Mesendoderm (in vitro differentiated cells): ENCODE data around the gene NFKBIZ.

Experiments used
- DNase-seq: peaks from one replicate; pipeline ENCODE4 v3.0.0; 2013
- H2AK5ac ChIP-seq: 2 replicates; pipeline ENCODE4 v1.6.1; 2013; ENCODE audit warnings: low read length, inconsistent platforms
- H2BK120ac ChIP-seq: 2 replicates; pipeline ENCODE4 v1.6.1; 2013; ENCODE audit warnings: low read depth, mild to moderate bottlenecking, low read length, moderate library complexity, mixed read lengths
- H2BK15ac ChIP-seq: replicated peaks from 2 replicates; pipeline ENCODE4 v1.6.1; 2013; ENCODE audit warnings: low read depth, mild to moderate bottlenecking, moderate library complexity
- H2BK5ac ChIP-seq: 2 replicates; pipeline ENCODE4 v1.6.1; 2013; ENCODE audit warnings: low read length, inconsistent platforms
- H3K18ac ChIP-seq: 2 replicates; pipeline ENCODE4 v1.6.1; 2013; ENCODE audit warnings: mild to moderate bottlenecking, low read length, mixed read lengths
- H3K23ac ChIP-seq: one replicate; pipeline ENCODE4 v1.6.1; 2013; ENCODE audit warnings: low read length
- H3K27ac ChIP-seq: 2 replicates; pipeline ENCODE4 v1.5.1; 2013; ENCODE audit warnings: low read depth, mild to moderate bottlenecking, inconsistent platforms, low read length, moderate library complexity
- H3K27me3 ChIP-seq: 2 replicates; pipeline ENCODE4 v1.6.1; 2013; ENCODE audit warnings: low read length, control low read depth, mild to moderate bottlenecking, inconsistent platforms; ENCODE audit not compliant: insufficient read depth, poor library complexity
- H3K36me3 ChIP-seq: 2 replicates; pipeline ENCODE4 v1.6.1; 2013; ENCODE audit warnings: low read length, inconsistent platforms; ENCODE audit not compliant: control insufficient read depth, insufficient read depth
- H3K4ac ChIP-seq: one replicate; pipeline ENCODE4 v1.6.1; 2013; ENCODE audit warnings: low read depth, mild to moderate bottlenecking, low read length, moderate library complexity
- H3K4me1 ChIP-seq: 2 replicates; pipeline ENCODE4 v1.6.1; 2013; ENCODE audit warnings: low read depth, low read length, inconsistent platforms; ENCODE audit not compliant: control insufficient read depth
- H3K4me2 ChIP-seq: 2 replicates; pipeline ENCODE4 v1.6.1; 2013; ENCODE audit warnings: low read length
- H3K4me3 ChIP-seq: 2 replicates; pipeline ENCODE4 v1.5.1; 2013; ENCODE audit warnings: mild to moderate bottlenecking, low read length
- H3K56ac ChIP-seq: one replicate; pipeline ENCODE4 v1.6.1; 2013; ENCODE audit warnings: low read length
- H3K79me1 ChIP-seq: 2 replicates; pipeline ENCODE4 v1.6.1; 2013; ENCODE audit warnings: low read length, inconsistent platforms
- H3K79me2 ChIP-seq: 2 replicates; pipeline ENCODE4 v1.6.1; 2013; ENCODE audit warnings: mild to moderate bottlenecking, low read length; ENCODE audit not compliant: control insufficient read depth, insufficient read depth
- H3K9ac ChIP-seq: 2 replicates; pipeline ENCODE4 v1.6.1; 2013; ENCODE audit warnings: low read length, inconsistent platforms
- H4K5ac ChIP-seq: one replicate; pipeline ENCODE4 v1.6.1; 2013; ENCODE audit warnings: low read length
- H4K8ac ChIP-seq: one replicate; pipeline ENCODE4 v1.6.1; 2013; ENCODE audit warnings: low read depth, mild to moderate bottlenecking, control low read depth, low read length, moderate library complexity
- WGBS: extraction: QIAGEN DNeasy Blood & Tissue Kit; methylation state at CpG from one replicate; pipeline ENCODE4 v1.1.7; 2013; ENCODE audit warnings: low lambda C conversion rate, missing lambda C conversion rate; ENCODE audit not compliant: insufficient coverage; ENCODE audit errors: extremely low coverage; 5-methylcytosine and 5-hydroxymethylcytosine counted together

The NFKBIZ gene

DNA sequence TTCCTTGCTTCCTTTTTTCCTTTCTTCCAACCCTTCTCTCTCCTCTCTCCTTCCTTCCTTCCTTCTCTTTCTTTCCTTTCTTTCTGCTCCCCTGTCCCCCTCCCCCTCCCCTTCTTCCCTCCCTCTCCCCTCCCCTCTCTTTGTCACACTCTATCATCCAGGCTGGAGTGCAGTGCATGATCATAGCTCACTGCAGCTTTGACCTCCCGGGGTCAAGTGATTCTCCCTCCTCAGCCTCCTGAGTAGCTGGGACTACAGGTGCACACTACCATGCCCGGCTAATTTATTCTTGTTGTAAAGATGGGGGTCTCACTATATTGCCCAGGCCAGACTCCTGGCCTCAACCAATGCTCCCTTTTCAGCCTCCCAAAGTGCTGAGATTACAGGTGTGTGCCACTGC is 18.7 kb downstream of the NFKBIZ start:
- no peaks in the 10 kb centered on the region for H3K4me1 ChIP-seq
- H4K5ac ChIP-seq = no peak overlapping the region
- no peaks in the 10 kb centered on the region for H3K79me2 ChIP-seq
- H3K4me2 ChIP-seq = no peak overlapping the region
- H4K8ac ChIP-seq = no peak overlapping the region
- DNase-seq = no peak
- H3K27me3 ChIP-seq = no peaks in the 10 kb centered on the region
- no peak overlapping the region for H3K27ac ChIP-seq
- no peaks in the 10 kb centered on the region for H3K36me3 ChIP-seq
- H3K4ac ChIP-seq = no peak overlapping the region
- H3K56ac ChIP-seq = no peak overlapping the region
- no peak overlapping the region for H3K4me3 ChIP-seq
- no peak overlapping the region for H3K18ac ChIP-seq
- no peak overlapping the region for H2AK5ac ChIP-seq
- H3K23ac ChIP-seq = no peak overlapping the region
- no peak overlapping the region for H2BK120ac ChIP-seq
- H3K79me1 ChIP-seq = no peaks in the 10 kb centered on the region
- no peak overlapping the region for H2BK15ac ChIP-seq
- WGBS = no CpG with 5 or more reads among the region's 2 CpGs
- no peak overlapping the region for H3K9ac ChIP-seq
- no peak overlapping the region for H2BK5ac ChIP-seq

DNA sequence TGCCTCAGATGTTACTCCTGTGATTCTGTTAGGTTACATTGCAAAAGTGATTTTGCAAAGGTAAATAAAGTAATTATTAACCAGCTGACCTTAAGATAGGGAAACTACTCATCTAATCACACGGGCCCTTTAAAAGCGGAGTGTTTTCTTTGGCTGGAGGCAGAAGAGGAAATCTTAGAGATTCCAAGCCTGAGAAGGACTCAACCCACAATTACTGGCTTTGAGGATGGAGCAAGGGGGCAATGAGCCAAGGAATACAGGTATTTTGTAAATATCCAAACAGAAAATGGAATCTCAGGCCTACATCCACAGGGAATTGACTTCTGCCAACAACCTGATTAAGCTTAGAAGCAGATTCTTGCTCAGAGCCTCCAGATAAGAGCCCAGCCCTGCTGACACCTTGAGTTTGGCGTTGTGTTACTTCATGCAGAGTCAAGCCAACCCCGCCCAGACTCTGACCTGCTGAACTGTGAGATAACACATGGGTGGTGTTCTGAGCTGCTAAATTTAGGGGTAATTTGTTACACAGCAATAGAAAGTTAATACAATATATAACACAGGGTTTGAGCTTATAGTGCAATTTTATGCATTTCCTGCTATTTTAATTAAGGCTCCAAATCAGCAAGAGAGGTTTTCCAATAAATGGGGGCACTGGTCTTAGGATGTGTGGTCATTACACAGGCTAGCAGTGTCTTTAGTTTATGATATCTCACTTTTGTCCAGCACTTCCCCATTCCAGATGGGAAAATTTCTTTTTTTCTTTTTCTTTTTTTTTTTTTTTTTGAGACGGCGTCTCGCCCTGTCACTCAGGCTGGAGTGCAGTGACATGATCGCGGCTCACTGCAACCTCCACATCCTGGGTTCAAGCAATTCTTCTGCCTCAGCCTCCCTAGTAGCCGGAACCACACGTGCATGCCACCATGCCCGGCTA is 19.5 kb downstream of the NFKBIZ start:
- Histone ChIP-seq H2BK15ac (no peak overlapping the region), H3K79me1 (no peaks in the 10 kb centered on the region), H3K27me3 (no peaks in the 10 kb centered on the region), H3K36me3 (no peaks in the 10 kb centered on the region), H2AK5ac (no peak overlapping the region), H3K27ac (no peak overlapping the region), H2BK120ac (no peak overlapping the region), H3K4me1 (no peaks in the 10 kb centered on the region), H4K5ac (no peak overlapping the region), H4K8ac (no peak overlapping the region), H3K18ac (no peak overlapping the region), H3K79me2 (no peaks in the 10 kb centered on the region), H3K4ac (no peak overlapping the region), H3K4me3 (no peak overlapping the region), H3K23ac (no peak overlapping the region), H2BK5ac (no peak overlapping the region), H3K56ac (no peak overlapping the region), H3K9ac (no peak overlapping the region), H3K4me2 (no peak overlapping the region)
- DNase-seq = peak; percentile 60
- WGBS = no CpG with 5 or more reads among the region's 12 CpGs

DNA sequence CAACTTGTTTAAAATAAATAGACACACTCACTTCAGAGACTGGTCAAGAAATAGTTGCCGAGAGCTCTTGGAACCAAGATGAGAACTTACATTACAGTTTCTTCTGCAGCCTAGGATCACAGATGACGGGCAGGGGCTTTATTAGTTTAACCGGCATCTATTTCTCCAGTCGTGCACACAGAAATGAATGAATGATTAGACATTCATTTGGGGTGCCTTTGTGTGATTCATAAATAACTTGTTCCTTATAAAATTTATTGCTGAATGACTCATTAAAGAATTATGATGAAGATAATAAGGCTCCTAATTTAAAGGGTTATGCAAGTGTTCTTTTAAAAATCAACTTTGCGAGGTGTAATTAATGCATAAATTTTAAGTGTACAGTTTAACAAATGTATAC is 20.8 kb downstream of the NFKBIZ start:
- no CpG with 5 or more reads among the region's 5 CpGs for WGBS
- no peak overlapping the region for H2BK120ac ChIP-seq
- H3K36me3 ChIP-seq = no peaks in the 10 kb centered on the region
- no peak overlapping the region for H2BK15ac ChIP-seq
- no peak overlapping the region for H2AK5ac ChIP-seq
- no peak for DNase-seq
- no peaks in the 10 kb centered on the region for H3K79me2 ChIP-seq
- H3K4me3 ChIP-seq = no peak overlapping the region
- H3K56ac ChIP-seq = no peak overlapping the region
- no peak overlapping the region for H3K23ac ChIP-seq
- no peak overlapping the region for H3K27ac ChIP-seq
- H3K27me3 ChIP-seq = no peaks in the 10 kb centered on the region
- H4K5ac ChIP-seq = no peak overlapping the region
- no peak overlapping the region for H3K4ac ChIP-seq
- no peaks in the 10 kb centered on the region for H3K4me1 ChIP-seq
- no peak overlapping the region for H3K18ac ChIP-seq
- no peaks in the 10 kb centered on the region for H3K79me1 ChIP-seq
- H4K8ac ChIP-seq = no peak overlapping the region
- no peak overlapping the region for H2BK5ac ChIP-seq
- H3K4me2 ChIP-seq = no peak overlapping the region
- no peak overlapping the region for H3K9ac ChIP-seq

DNA sequence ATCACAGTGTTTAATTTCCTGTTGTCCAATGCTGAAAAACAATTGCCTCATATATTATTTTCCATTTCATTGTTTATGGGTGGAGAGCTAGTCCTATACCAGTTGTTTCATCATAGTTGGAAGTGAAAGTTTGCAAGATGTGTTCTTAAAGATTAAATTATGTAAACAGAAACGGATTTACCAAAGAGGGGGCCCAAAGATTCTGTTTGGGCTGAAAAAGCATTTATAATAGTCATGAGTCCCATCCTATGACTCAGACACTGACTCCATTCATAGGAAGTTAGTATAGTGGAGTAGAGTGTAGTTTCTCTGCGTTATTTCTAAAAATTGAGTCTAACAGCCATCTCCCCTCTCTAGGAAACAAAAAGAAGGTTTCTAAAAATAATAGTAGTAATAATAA is 24.3 kb downstream of the NFKBIZ start:
- H3K4me1 ChIP-seq = no peaks in the 10 kb centered on the region
- H3K79me2 ChIP-seq = no peaks in the 10 kb centered on the region
- H2BK15ac ChIP-seq = no peak overlapping the region
- H3K9ac ChIP-seq = no peak overlapping the region
- no peaks in the 10 kb centered on the region for H3K79me1 ChIP-seq
- no peak overlapping the region for H3K4me2 ChIP-seq
- no peak for DNase-seq
- H2BK5ac ChIP-seq = no peak overlapping the region
- no peak overlapping the region for H3K27ac ChIP-seq
- no peaks in the 10 kb centered on the region for H3K27me3 ChIP-seq
- no peak overlapping the region for H4K8ac ChIP-seq
- H3K56ac ChIP-seq = no peak overlapping the region
- H3K18ac ChIP-seq = no peak overlapping the region
- H4K5ac ChIP-seq = no peak overlapping the region
- no peaks in the 10 kb centered on the region for H3K36me3 ChIP-seq
- no peak overlapping the region for H2BK120ac ChIP-seq
- H2AK5ac ChIP-seq = no peak overlapping the region
- no CpG with 5 or more reads among the region's 2 CpGs for WGBS
- no peak overlapping the region for H3K4me3 ChIP-seq
- no peak overlapping the region for H3K23ac ChIP-seq
- no peak overlapping the region for H3K4ac ChIP-seq

DNA sequence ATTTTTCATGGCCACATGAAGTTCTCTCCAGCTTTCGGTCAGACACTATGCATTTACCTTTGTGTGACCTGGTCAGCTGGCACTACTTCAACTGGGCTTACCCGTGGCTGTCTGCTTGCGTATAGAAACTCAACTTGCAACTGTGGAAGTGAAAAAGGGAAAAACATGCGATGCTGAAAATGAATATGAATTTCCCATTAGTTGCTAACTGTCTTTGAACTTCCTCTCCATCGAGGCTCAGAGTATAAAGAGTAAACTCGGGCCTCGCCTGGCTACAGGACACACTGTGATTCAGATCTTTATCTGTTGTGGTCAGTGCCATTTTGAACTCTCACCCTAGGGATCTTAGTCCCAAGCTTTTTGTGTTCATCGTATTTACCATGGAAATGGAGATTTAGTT is 26.8 kb downstream of the NFKBIZ start:
- no peak overlapping the region for H4K5ac ChIP-seq
- no peak overlapping the region for H2BK15ac ChIP-seq
- no peak overlapping the region for H3K56ac ChIP-seq
- H3K18ac ChIP-seq = no peak overlapping the region
- H3K23ac ChIP-seq = no peak overlapping the region
- H2AK5ac ChIP-seq = no peak overlapping the region
- no peaks in the 10 kb centered on the region for H3K79me1 ChIP-seq
- no peak overlapping the region for H3K9ac ChIP-seq
- DNase-seq = no peak
- H3K27me3 ChIP-seq = no peaks in the 10 kb centered on the region
- H2BK120ac ChIP-seq = no peak overlapping the region
- H3K36me3 ChIP-seq = no peaks in the 10 kb centered on the region
- H4K8ac ChIP-seq = no peak overlapping the region
- H2BK5ac ChIP-seq = no peak overlapping the region
- no peaks in the 10 kb centered on the region for H3K79me2 ChIP-seq
- no peak overlapping the region for H3K4me2 ChIP-seq
- no peak overlapping the region for H3K4ac ChIP-seq
- no peaks in the 10 kb centered on the region for H3K4me1 ChIP-seq
- no CpG with 5 or more reads among the region's 8 CpGs for WGBS
- no peak overlapping the region for H3K4me3 ChIP-seq
- H3K27ac ChIP-seq = no peak overlapping the region

DNA sequence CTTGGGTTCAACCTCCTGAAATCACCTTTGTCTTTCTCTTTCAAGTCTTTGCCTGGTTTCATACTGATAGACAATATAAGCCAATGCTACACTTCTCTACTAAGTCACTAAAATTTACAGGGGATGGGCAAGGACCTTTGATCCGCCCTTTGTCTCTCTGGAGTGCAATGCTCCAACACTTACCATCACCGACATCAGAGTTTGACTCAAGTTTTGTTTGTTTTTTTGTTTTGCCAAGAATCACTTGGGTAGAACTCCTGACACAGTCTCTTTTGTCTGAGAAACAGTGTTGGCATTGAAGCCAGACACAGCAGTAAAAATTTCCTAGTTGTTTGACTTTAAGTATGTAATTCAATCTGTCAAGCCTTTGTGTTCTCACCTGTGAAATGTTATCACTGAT is 29.3 kb downstream of the NFKBIZ start:
- Histone ChIP-seq H3K4me3 (no peak overlapping the region), H3K79me1 (no peaks in the 10 kb centered on the region), H3K9ac (no peak overlapping the region), H3K56ac (no peak overlapping the region), H3K4me1 (no peaks in the 10 kb centered on the region), H4K5ac (no peak overlapping the region), H2BK15ac (no peak overlapping the region), H3K23ac (no peak overlapping the region), H2BK120ac (no peak overlapping the region), H3K36me3 (no peaks in the 10 kb centered on the region), H3K27ac (no peak overlapping the region), H4K8ac (no peak overlapping the region), H3K79me2 (no peaks in the 10 kb centered on the region), H3K18ac (no peak overlapping the region), H3K4ac (no peak overlapping the region), H3K27me3 (no peaks in the 10 kb centered on the region), H2AK5ac (no peak overlapping the region), H2BK5ac (no peak overlapping the region), H3K4me2 (no peak overlapping the region)
- no peak for DNase-seq
- no CpG with 5 or more reads among the region's 2 CpGs for WGBS
